ENCODE data around the gene HESX1.

GRCh38 chr3:57160765-57161538 is 38.8 kb downstream of the HESX1 start:
- TF ChIP-seq CTCF (IDR thresholded peaks at IDR 0.05; ENCODE audit: control extremely low read depth in 1 of 3, insufficient read depth in 1 of 3, low read depth in 1 of 3, low read length in 3 of 3): no peak
- TF ChIP-seq HDAC2 (IDR thresholded peaks at IDR 0.05; ENCODE audit: borderline replicate concordance in 1 of 2, low read depth in 2 of 2, low read length in 2 of 2): no peak
- no peak for TF ChIP-seq POLR2A (IDR thresholded peaks at IDR 0.05; ENCODE audit: control extremely low read depth in 1 of 2, low read depth in 2 of 2, low read length in 2 of 2)
- no peak for TF ChIP-seq GTF2F1 (IDR thresholded peaks at IDR 0.05; ENCODE audit: borderline replicate concordance, low read depth, low read length)
- no peak for TF ChIP-seq CEBPB (IDR thresholded peaks at IDR 0.05; ENCODE audit: low read depth, low read length)
- no peak for TF ChIP-seq ZNF274 (IDR thresholded peaks at IDR 0.05; ENCODE audit: borderline replicate concordance, extremely low read depth, low read length)
- TF ChIP-seq SP2 (IDR thresholded peaks at IDR 0.05; ENCODE audit: low read length): no peak
- TF ChIP-seq MAX (IDR thresholded peaks at IDR 0.05): no peak

Data from H1 (cell line).